ENCODE data around the gene ZNF331. TPM values are rescaled to one million over a fixed set of nuclear protein-coding genes. Genes with fewer than 3 reads are reported as not detected.
A peak's percentile ranks its signal among the peaks of the same experiment; 100 is the strongest.

The ZNF331 gene
- total RNA-seq (2021): 56.0 to 62.0 TPM (median 56.7 TPM) in 3 replicates
- Bru-seq, nascent RNA: percentile 85 among the genes with signal in this experiment
- long read RNA-seq, experiment 1, full-length matches to known transcripts: 160 of 228 reads
- long read RNA-seq, experiment 1, partial matches to known transcripts: 4 of 228 reads
- long read RNA-seq, experiment 1, other reads (novel, unspliced or antisense): 64 of 228 reads
- long read RNA-seq, experiment 2, full-length matches to known transcripts: 9 of 27 reads
- long read RNA-seq, experiment 2, partial matches to known transcripts: 4 of 27 reads
- long read RNA-seq, experiment 2, other reads (novel, unspliced or antisense): 14 of 27 reads
- long read RNA-seq, experiment 3, full-length matches to known transcripts: 12 of 22 reads
- long read RNA-seq, experiment 3, partial matches to known transcripts: 0 of 22 reads
- long read RNA-seq, experiment 3, other reads (novel, unspliced or antisense): 10 of 22 reads

DNA sequence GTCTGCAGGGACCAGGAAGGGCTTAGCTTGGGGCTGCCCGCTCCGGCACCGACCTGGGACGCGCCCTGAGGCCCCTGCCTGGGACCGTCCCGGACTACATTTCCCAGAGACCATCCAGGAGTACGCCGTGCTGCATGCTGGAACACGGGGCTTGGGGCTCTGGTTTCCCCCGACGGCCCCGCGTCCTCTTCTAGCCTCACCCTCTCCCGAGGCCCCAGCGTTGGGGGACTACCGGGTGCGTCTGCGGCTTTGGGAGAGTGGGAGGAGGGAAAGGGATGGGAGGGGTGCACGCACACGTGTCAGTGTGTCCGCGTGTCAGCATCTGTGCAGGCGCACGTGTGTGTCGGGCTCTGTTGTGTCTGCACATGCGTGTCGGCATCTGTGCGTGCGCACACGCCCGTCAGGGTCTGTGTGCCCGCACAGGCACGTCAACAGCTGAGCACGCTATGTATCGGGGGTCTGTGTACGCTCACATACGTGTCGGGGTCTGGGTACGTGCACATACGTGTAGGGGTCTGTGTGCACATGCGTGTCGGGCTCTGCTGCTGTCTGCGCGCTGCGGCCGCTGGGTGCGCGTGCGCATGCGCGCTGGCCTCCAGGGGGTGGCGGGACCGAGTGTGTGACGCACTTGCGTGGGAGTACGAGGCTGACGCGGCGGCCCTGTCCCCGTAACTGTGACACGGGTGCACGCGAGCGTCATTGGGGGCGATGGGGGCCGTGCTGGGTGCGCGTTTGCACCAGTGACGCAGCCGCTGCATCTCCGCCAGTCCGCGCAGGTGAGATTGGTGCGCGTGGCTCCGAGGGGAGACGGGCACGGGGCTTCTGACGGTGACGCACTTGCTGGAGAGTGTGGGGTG is at the start of gene ZNF331:
ZNF331 (plus strand) TSS at position 625 of the 857 bp plus-strand sequence. CDS start 31,232 bp downstream, outside the sequence.
- H3K27ac Mint-ChIP-seq: peak within 1 kb of the TSS; percentile 94
- ChIA-PET POLR2A (interaction anchor here (0.7 kb wide), 1 partner anchor 17 kb away, joined by 3 read pairs; no protein-coding TSS in a partner anchor), CTCF (interaction anchor here (0.9 to 1.9 kb wide), 4 partner anchors 25 to 233 kb away, joined by 3 to 6 read pairs (median 4); no protein-coding TSS in a partner anchor)
- DNase-seq (ENCODE audit: low spot score) (peak; percentile 77), ATAC-seq (peak; percentile 96)
- peaks cover 5% of the 10 kb centered on the region; the same call in 1 of the 2 replicates for H3K4me1 Mint-ChIP-seq
- peaks cover 43% of the 10 kb centered on the region for H3K36me3 Mint-ChIP-seq
- H3K9me3 Mint-ChIP-seq: no peaks in the 10 kb centered on the region
- peak within 1 kb of the TSS; percentile 92 for H3K4me3 Mint-ChIP-seq
- H3K27me3 Mint-ChIP-seq (ENCODE audit: low read depth): no peaks in the 10 kb centered on the region
- TF ChIP-seq ZNF396 (CRISPR knock-in tag; IDR thresholded peaks at IDR 0.05; ENCODE audit: borderline replicate concordance) (no peak), NFYB (CRISPR knock-in tag; conservative IDR thresholded peaks at IDR 0.05; ENCODE audit: low read depth) (0 out of 2 replicates have a peak, but pooled peaks have one; percentile 32), AR (CRISPR knock-in tag; IDR thresholded peaks at IDR 0.05) (no peak), SMAD4 (CRISPR knock-in tag; IDR thresholded peaks at IDR 0.05) (no peak), NR3C1 (CRISPR knock-in tag; conservative IDR thresholded peaks at IDR 0.05; ENCODE audit: low read depth) (no peak), CBFB (CRISPR knock-in tag; IDR thresholded peaks at IDR 0.05; ENCODE audit: low read depth) (0 out of 2 replicates have a peak, but pooled peaks have one; percentile 43), ZSCAN18 (CRISPR knock-in tag; IDR thresholded peaks at IDR 0.05) (no peak), NFE2L1 (CRISPR knock-in tag; IDR thresholded peaks at IDR 0.05) (peak; percentile 59; the same call in 1 of the 2 replicates), FOXK1 (CRISPR knock-in tag; IDR thresholded peaks at IDR 0.05) (peak; percentile 84; the same call in 1 of the 2 replicates), FOXP1 (CRISPR knock-in tag; IDR thresholded peaks at IDR 0.05; ENCODE audit: borderline replicate concordance) (peak; percentile 82; the same call in 1 of the 2 replicates)
- TF ChIP-seq, protein P1, sequence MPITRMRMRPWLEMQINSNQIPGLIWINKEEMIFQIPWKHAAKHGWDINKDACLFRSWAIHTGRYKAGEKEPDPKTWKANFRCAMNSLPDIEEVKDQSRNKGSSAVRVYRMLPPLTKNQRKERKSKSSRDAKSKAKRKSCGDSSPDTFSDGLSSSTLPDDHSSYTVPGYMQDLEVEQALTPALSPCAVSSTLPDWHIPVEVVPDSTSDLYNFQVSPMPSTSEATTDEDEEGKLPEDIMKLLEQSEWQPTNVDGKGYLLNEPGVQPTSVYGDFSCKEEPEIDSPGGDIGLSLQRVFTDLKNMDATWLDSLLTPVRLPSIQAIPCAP (CRISPR knock-in tag; IDR thresholded peaks at IDR 0.05): peak; percentile 26; the same call in 1 of the 2 replicates
- TF ChIP-seq, protein P2, sequence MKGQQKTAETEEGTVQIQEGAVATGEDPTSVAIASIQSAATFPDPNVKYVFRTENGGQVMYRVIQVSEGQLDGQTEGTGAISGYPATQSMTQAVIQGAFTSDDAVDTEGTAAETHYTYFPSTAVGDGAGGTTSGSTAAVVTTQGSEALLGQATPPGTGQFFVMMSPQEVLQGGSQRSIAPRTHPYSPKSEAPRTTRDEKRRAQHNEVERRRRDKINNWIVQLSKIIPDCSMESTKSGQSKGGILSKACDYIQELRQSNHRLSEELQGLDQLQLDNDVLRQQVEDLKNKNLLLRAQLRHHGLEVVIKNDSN (CRISPR knock-in tag; IDR thresholded peaks at IDR 0.05): peak; percentile 56; the same call in 1 of the 2 replicates
- TF ChIP-seq, protein P3, sequence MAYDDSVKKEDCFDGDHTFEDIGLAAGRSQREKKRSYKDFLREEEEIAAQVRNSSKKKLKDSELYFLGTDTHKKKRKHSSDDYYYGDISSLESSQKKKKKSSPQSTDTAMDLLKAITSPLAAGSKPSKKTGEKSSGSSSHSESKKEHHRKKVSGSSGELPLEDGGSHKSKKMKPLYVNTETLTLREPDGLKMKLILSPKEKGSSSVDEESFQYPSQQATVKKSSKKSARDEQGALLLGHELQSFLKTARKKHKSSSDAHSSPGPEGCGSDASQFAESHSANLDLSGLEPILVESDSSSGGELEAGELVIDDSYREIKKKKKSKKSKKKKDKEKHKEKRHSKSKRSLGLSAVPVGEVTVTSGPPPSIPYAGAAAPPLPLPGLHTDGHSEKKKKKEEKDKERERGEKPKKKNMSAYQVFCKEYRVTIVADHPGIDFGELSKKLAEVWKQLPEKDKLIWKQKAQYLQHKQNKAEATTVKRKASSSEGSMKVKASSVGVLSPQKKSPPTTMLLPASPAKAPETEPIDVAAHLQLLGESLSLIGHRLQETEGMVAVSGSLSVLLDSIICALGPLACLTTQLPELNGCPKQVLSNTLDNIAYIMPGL (CRISPR knock-in tag; IDR thresholded peaks at IDR 0.05): no peak; the same call in 1 of the 2 replicates
- TF ChIP-seq, protein P4, sequence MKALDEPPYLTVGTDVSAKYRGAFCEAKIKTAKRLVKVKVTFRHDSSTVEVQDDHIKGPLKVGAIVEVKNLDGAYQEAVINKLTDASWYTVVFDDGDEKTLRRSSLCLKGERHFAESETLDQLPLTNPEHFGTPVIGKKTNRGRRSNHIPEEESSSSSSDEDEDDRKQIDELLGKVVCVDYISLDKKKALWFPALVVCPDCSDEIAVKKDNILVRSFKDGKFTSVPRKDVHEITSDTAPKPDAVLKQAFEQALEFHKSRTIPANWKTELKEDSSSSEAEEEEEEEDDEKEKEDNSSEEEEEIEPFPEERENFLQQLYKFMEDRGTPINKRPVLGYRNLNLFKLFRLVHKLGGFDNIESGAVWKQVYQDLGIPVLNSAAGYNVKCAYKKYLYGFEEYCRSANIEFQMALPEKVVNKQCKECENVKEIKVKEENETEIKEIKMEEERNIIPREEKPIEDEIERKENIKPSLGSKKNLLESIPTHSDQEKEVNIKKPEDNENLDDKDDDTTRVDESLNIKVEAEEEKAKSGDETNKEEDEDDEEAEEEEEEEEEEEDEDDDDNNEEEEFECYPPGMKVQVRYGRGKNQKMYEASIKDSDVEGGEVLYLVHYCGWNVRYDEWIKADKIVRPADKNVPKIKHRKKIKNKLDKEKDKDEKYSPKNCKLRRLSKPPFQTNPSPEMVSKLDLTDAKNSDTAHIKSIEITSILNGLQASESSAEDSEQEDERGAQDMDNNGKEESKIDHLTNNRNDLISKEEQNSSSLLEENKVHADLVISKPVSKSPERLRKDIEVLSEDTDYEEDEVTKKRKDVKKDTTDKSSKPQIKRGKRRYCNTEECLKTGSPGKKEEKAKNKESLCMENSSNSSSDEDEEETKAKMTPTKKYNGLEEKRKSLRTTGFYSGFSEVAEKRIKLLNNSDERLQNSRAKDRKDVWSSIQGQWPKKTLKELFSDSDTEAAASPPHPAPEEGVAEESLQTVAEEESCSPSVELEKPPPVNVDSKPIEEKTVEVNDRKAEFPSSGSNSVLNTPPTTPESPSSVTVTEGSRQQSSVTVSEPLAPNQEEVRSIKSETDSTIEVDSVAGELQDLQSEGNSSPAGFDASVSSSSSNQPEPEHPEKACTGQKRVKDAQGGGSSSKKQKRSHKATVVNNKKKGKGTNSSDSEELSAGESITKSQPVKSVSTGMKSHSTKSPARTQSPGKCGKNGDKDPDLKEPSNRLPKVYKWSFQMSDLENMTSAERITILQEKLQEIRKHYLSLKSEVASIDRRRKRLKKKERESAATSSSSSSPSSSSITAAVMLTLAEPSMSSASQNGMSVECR (CRISPR knock-in tag; IDR thresholded peaks at IDR 0.05; ENCODE audit: borderline replicate concordance): peak; percentile 77
- TF ChIP-seq, protein P5, sequence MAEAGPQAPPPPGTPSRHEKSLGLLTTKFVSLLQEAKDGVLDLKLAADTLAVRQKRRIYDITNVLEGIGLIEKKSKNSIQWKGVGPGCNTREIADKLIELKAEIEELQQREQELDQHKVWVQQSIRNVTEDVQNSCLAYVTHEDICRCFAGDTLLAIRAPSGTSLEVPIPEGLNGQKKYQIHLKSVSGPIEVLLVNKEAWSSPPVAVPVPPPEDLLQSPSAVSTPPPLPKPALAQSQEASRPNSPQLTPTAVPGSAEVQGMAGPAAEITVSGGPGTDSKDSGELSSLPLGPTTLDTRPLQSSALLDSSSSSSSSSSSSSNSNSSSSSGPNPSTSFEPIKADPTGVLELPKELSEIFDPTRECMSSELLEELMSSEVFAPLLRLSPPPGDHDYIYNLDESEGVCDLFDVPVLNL (CRISPR knock-in tag; IDR thresholded peaks at IDR 0.05; ENCODE audit: borderline replicate concordance, low read depth): 0 out of 2 replicates have a peak, but pooled peaks have one; percentile 65
- TF ChIP-seq, protein P6, sequence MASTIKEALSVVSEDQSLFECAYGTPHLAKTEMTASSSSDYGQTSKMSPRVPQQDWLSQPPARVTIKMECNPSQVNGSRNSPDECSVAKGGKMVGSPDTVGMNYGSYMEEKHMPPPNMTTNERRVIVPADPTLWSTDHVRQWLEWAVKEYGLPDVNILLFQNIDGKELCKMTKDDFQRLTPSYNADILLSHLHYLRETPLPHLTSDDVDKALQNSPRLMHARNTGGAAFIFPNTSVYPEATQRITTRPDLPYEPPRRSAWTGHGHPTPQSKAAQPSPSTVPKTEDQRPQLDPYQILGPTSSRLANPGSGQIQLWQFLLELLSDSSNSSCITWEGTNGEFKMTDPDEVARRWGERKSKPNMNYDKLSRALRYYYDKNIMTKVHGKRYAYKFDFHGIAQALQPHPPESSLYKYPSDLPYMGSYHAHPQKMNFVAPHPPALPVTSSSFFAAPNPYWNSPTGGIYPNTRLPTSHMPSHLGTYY (CRISPR knock-in tag; IDR thresholded peaks at IDR 0.05): no peak
- TF ChIP-seq, protein P7, sequence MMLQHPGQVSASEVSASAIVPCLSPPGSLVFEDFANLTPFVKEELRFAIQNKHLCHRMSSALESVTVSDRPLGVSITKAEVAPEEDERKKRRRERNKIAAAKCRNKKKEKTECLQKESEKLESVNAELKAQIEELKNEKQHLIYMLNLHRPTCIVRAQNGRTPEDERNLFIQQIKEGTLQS (CRISPR knock-in tag; conservative IDR thresholded peaks at IDR 0.05): 0 out of 2 replicates have a peak, but pooled peaks have one; percentile 12

Data from WTC11 (cell line).